ENCODE data around the gene LBHD2.

The LBHD2 gene

GRCh38 chr14:103128631-103129300, 44.8 kb downstream of the LBHD2 start:
- peak; percentile 80 for FAIRE-seq
- no peak for DNase-seq (ENCODE audit: insufficient read length, low spot score)

- FAIRE-seq (peak; percentile 74), DNase-seq (ENCODE audit: insufficient read length, low spot score) (no peak)
These were observed 45.4 kb downstream of the LBHD2 start for GRCh38 chr14:103129301-103130016.

GRCh38 chr14:103130017-103130764, 46.2 kb downstream of the LBHD2 start:
- no peak for FAIRE-seq
- no peak for DNase-seq (ENCODE audit: insufficient read length, low spot score)

- peak; percentile 90 for FAIRE-seq
- peak; percentile 80 for DNase-seq (ENCODE audit: insufficient read length, low spot score)
These were observed 47.0 kb downstream of the LBHD2 start for GRCh38 chr14:103130965-103131364.

- FAIRE-seq = no peak
- DNase-seq (ENCODE audit: insufficient read length, low spot score) = no peak
These were observed 47.6 kb downstream of the LBHD2 start for GRCh38 chr14:103131580-103131979.

GRCh38 chr14:103132381-103133209, 48.6 kb downstream of the LBHD2 start:
- DNase-seq (ENCODE audit: insufficient read length, low spot score) (no peak), FAIRE-seq (peak; percentile 97)

- FAIRE-seq = no peak
- DNase-seq (ENCODE audit: insufficient read length, low spot score) = no peak
These were observed 49.5 kb downstream of the LBHD2 start for GRCh38 chr14:103133210-103134140.

GRCh38 chr14:103134405-103134804, 50.4 kb downstream of the LBHD2 start:
- FAIRE-seq (peak; percentile 51), DNase-seq (ENCODE audit: insufficient read length, low spot score) (no peak)

- no peak for FAIRE-seq
- no peak for DNase-seq (ENCODE audit: insufficient read length, low spot score)
These were observed 50.9 kb downstream of the LBHD2 start for GRCh38 chr14:103134919-103135318.

- FAIRE-seq (no peak), DNase-seq (ENCODE audit: insufficient read length, low spot score) (no peak)
These were observed 51.6 kb downstream of the LBHD2 start for GRCh38 chr14:103135333-103136260.

GRCh38 chr14:103136388-103137271, 52.6 kb downstream of the LBHD2 start:
- peak; percentile 91 for FAIRE-seq
- DNase-seq (ENCODE audit: insufficient read length, low spot score) = no peak

- FAIRE-seq (no peak), DNase-seq (ENCODE audit: insufficient read length, low spot score) (no peak)
These were observed 53.8 kb downstream of the LBHD2 start for GRCh38 chr14:103137689-103138300.

GRCh38 chr14:103138301-103139131, 54.5 kb downstream of the LBHD2 start:
- DNase-seq (ENCODE audit: insufficient read length, low spot score) = no peak
- no peak for FAIRE-seq

GRCh38 chr14:103139132-103140025, 55.4 kb downstream of the LBHD2 start:
- no peak for FAIRE-seq
- DNase-seq (ENCODE audit: insufficient read length, low spot score) = no peak
